Measurements from ENCODE around the gene POLR2A. TPM values are rescaled to one million over a fixed set of nuclear protein-coding genes. Genes with fewer than 3 reads are reported as not detected.
A peak's percentile ranks its signal among the peaks of the same experiment; 100 is the strongest.

The POLR2A gene
- total and polyA plus RNA-seq, 4 donors = 13.3 to 54.4 (median 34.8) TPM

DNA sequence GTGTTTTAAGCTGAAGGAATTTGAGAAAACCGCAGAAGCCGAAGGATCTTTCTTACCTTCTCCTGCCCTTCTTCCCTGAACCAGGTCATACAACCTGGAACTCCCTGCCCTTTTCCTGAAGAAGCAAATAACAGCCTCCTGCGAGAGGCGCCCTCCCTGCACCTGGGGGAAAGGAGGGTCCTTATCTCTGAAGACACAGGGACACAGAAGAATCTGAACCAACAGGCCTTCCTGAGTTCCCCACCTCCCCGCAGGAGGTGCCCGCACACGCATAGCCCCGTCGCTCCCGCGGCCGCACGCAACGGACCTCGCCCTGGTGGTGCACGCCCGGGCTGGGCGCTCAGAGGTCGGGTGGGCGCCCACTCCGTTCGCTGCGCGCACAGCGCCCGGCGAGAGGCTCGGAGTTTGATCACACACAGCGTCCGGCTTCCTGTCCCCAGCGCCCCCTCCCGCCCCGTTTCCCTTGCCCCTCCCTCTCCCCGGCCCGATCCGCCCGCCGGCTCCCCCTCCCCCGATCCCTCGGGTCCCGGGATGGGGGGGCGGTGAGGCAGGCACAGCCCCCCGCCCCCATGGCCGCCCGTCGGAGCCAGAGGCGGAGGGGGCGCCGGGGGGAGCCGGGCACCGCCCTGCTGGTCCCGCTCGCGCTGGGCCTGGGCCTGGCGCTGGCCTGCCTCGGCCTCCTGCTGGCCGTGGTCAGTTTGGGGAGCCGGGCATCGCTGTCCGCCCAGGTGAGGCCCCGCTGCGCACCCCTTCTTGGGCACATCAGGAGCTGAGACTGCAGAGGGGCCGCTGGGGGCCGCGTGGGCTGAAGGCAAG, 64.6 kb downstream of the POLR2A start, which contains the start of gene TNFSF12:
Gene TNFSF12, plus strand, starts transcription at position 474 of the 816 bp plus-strand sequence. Its CDS starts 96 bp downstream, at position 570.
- Histone ChIP-seq H3K27me3 (ENCODE audit: control insufficient read depth in 4 of 4, insufficient read depth in 4 of 4, low read length in 3 of 4) (no peaks in the 10 kb centered on the region), H3K4me1 (ENCODE audit: control insufficient read depth in 4 of 4, insufficient read depth in 4 of 4, low read length in 3 of 4) (peaks cover 0 to 17% (median 8%) of the 10 kb centered on the region in 4 donors), H3K4me3 (ENCODE audit: low read depth in 1 of 3, low read length in 3 of 3) (peak within 1 kb of the TSS; percentile 59 to 66 (median 62)), H3K9ac (ENCODE audit: low read depth in 1 of 2, low read length in 2 of 2) (peak within 1 kb of the TSS; percentile 75 to 78), H3K9me3 (ENCODE audit: control insufficient read depth in 4 of 4, low read length in 3 of 4) (no peaks in the 10 kb centered on the region), H3K27ac (ENCODE audit: low read depth in 1 of 2, low read length in 2 of 2) (peak within 1 kb of the TSS; percentile 57 to 74), H3K36me3 (ENCODE audit: control insufficient read depth in 4 of 4, insufficient read depth in 3 of 4, low read depth in 1 of 4, low read length in 3 of 4) (no peaks in the 10 kb centered on the region)
- DNase-seq (ENCODE audit: low spot score) = no peak
- WGBS = 7% methylated on average over 65 of the region's 65 CpGs
- TF ChIP-seq, protein P1, sequence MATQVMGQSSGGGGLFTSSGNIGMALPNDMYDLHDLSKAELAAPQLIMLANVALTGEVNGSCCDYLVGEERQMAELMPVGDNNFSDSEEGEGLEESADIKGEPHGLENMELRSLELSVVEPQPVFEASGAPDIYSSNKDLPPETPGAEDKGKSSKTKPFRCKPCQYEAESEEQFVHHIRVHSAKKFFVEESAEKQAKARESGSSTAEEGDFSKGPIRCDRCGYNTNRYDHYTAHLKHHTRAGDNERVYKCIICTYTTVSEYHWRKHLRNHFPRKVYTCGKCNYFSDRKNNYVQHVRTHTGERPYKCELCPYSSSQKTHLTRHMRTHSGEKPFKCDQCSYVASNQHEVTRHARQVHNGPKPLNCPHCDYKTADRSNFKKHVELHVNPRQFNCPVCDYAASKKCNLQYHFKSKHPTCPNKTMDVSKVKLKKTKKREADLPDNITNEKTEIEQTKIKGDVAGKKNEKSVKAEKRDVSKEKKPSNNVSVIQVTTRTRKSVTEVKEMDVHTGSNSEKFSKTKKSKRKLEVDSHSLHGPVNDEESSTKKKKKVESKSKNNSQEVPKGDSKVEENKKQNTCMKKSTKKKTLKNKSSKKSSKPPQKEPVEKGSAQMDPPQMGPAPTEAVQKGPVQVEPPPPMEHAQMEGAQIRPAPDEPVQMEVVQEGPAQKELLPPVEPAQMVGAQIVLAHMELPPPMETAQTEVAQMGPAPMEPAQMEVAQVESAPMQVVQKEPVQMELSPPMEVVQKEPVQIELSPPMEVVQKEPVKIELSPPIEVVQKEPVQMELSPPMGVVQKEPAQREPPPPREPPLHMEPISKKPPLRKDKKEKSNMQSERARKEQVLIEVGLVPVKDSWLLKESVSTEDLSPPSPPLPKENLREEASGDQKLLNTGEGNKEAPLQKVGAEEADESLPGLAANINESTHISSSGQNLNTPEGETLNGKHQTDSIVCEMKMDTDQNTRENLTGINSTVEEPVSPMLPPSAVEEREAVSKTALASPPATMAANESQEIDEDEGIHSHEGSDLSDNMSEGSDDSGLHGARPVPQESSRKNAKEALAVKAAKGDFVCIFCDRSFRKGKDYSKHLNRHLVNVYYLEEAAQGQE (IDR thresholded peaks at IDR 0.05) = no peak
- TF ChIP-seq, protein P2, sequence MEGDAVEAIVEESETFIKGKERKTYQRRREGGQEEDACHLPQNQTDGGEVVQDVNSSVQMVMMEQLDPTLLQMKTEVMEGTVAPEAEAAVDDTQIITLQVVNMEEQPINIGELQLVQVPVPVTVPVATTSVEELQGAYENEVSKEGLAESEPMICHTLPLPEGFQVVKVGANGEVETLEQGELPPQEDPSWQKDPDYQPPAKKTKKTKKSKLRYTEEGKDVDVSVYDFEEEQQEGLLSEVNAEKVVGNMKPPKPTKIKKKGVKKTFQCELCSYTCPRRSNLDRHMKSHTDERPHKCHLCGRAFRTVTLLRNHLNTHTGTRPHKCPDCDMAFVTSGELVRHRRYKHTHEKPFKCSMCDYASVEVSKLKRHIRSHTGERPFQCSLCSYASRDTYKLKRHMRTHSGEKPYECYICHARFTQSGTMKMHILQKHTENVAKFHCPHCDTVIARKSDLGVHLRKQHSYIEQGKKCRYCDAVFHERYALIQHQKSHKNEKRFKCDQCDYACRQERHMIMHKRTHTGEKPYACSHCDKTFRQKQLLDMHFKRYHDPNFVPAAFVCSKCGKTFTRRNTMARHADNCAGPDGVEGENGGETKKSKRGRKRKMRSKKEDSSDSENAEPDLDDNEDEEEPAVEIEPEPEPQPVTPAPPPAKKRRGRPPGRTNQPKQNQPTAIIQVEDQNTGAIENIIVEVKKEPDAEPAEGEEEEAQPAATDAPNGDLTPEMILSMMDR (IDR thresholded peaks at IDR 0.05; ENCODE audit: low read depth, low read length, missing input control) = peak; percentile 6
- TF ChIP-seq, protein P3, sequence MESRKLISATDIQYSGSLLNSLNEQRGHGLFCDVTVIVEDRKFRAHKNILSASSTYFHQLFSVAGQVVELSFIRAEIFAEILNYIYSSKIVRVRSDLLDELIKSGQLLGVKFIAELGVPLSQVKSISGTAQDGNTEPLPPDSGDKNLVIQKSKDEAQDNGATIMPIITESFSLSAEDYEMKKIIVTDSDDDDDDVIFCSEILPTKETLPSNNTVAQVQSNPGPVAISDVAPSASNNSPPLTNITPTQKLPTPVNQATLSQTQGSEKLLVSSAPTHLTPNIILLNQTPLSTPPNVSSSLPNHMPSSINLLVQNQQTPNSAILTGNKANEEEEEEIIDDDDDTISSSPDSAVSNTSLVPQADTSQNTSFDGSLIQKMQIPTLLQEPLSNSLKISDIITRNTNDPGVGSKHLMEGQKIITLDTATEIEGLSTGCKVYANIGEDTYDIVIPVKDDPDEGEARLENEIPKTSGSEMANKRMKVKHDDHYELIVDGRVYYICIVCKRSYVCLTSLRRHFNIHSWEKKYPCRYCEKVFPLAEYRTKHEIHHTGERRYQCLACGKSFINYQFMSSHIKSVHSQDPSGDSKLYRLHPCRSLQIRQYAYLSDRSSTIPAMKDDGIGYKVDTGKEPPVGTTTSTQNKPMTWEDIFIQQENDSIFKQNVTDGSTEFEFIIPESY (IDR thresholded peaks at IDR 0.05) = no peak
- TF ChIP-seq HNF4A (conservative IDR thresholded peaks at IDR 0.05) = no peak
- TF ChIP-seq, protein P4, sequence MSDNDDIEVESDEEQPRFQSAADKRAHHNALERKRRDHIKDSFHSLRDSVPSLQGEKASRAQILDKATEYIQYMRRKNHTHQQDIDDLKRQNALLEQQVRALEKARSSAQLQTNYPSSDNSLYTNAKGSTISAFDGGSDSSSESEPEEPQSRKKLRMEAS (IDR thresholded peaks at IDR 0.05) = no peak
- no peak for TF ChIP-seq TAF1 (conservative IDR thresholded peaks at IDR 0.05)

Small RNAs within 50 kb of the gene (small RNA-seq; reads per million reads assigned to genes)
- gene RF00019 = not detected

Other genes starting within 250 kb of the POLR2A start
Only the 30 nearest of the 40 such genes appear.
- gene SLC2A4, start 202.6 kb upstream of the POLR2A start, total RNA-seq = 10 to 100 TPM in 1 of 2 donors, 1 to 10 TPM in 1; 1.2 to 10.6 TPM
- 1 to 10 TPM in 1 of 2 donors, under 1 TPM in 1; 0.42 to 1.9 TPM for gene SLC2A4, start 202.6 kb upstream of the POLR2A start, polyA plus RNA-seq
- gene YBX2, start 189.7 kb upstream of the POLR2A start, total RNA-seq = under 1 TPM; 0.61 to 0.75 TPM
- gene YBX2, start 189.7 kb upstream of the POLR2A start, polyA plus RNA-seq = under 1 TPM; 0.33 to 0.53 TPM
- gene EIF5A, start 176.7 kb upstream of the POLR2A start, total RNA-seq = 100 to 1,000 TPM; 179 to 206 TPM
- gene EIF5A, start 176.7 kb upstream of the POLR2A start, polyA plus RNA-seq = 100 to 1,000 TPM; 399 to 506 TPM
- gene GPS2, start 169.0 kb upstream of the POLR2A start, total RNA-seq = 10 to 100 TPM; 20.8 TPM
- 10 to 100 TPM; 24.7 to 43.1 TPM for gene GPS2, start 169.0 kb upstream of the POLR2A start, polyA plus RNA-seq
- gene NEURL4, start 155.0 kb upstream of the POLR2A start, total RNA-seq = 10 to 100 TPM in 1 of 2 donors, 1 to 10 TPM in 1; 8.1 to 14.2 TPM
- 1 to 10 TPM in 1 of 2 donors, under 1 TPM in 1; 0.76 to 6.6 TPM for gene NEURL4, start 155.0 kb upstream of the POLR2A start, polyA plus RNA-seq
- gene ACAP1, start 147.8 kb upstream of the POLR2A start, total RNA-seq = 1 to 10 TPM; 4.9 to 7.4 TPM
- gene ACAP1, start 147.8 kb upstream of the POLR2A start, polyA plus RNA-seq = 1 to 10 TPM; 1.1 to 4.5 TPM
- gene KCTD11, start 132.2 kb upstream of the POLR2A start, total RNA-seq = 1 to 10 TPM in 1 of 2 donors, under 1 TPM in 1; 0.89 to 2.0 TPM
- gene KCTD11, start 132.2 kb upstream of the POLR2A start, polyA plus RNA-seq = 1 to 10 TPM in 1 of 2 donors, under 1 TPM in 1; 0.39 to 3.5 TPM
- gene TMEM95, start 129.2 kb upstream of the POLR2A start, total RNA-seq = not detected
- gene TMEM95, start 129.2 kb upstream of the POLR2A start, polyA plus RNA-seq = not detected
- 1 to 10 TPM in 1 of 2 donors, under 1 TPM in 1; 0.05 to 3.2 TPM for gene TNK1, start 103.3 kb upstream of the POLR2A start, total RNA-seq
- gene TNK1, start 103.3 kb upstream of the POLR2A start, polyA plus RNA-seq = 1 to 10 TPM; 1.9 to 3.5 TPM
- gene PLSCR3, start 89.8 kb upstream of the POLR2A start, total RNA-seq = 1 to 10 TPM; 2.8 to 4.2 TPM
- gene PLSCR3, start 89.8 kb upstream of the POLR2A start, polyA plus RNA-seq = 10 to 100 TPM in 1 of 2 donors, 1 to 10 TPM in 1; 4.0 to 10.9 TPM
- gene TMEM256, start 80.3 kb upstream of the POLR2A start, total RNA-seq = 100 to 1,000 TPM in 1 of 2 donors, 10 to 100 TPM in 1; 30.0 to 130 TPM
- 10 to 100 TPM; 95.6 to 99.8 TPM for gene TMEM256, start 80.3 kb upstream of the POLR2A start, polyA plus RNA-seq
- 1 to 10 TPM in 1 of 2 donors, under 1 TPM in 1; 0.47 to 1.3 TPM for gene NLGN2, start 76.5 kb upstream of the POLR2A start, total RNA-seq
- 1 to 10 TPM in 1 of 2 donors, under 1 TPM in 1; 0.24 to 2.4 TPM for gene NLGN2, start 76.5 kb upstream of the POLR2A start, polyA plus RNA-seq
- gene SPEM1, start 64.0 kb upstream of the POLR2A start, total RNA-seq = not detected
- gene SPEM1, start 64.0 kb upstream of the POLR2A start, polyA plus RNA-seq = not detected
- gene SPEM2, start 58.8 kb upstream of the POLR2A start, total RNA-seq = not detected
- gene SPEM2, start 58.8 kb upstream of the POLR2A start, polyA plus RNA-seq = not detected
- not detected for gene SPEM3, start 55.5 kb upstream of the POLR2A start, total RNA-seq
- not detected for gene SPEM3, start 55.5 kb upstream of the POLR2A start, polyA plus RNA-seq
- 1 to 10 TPM; 1.6 to 2.9 TPM for gene TMEM102, start 48.9 kb upstream of the POLR2A start, total RNA-seq
- 1 to 10 TPM; 1.6 to 3.3 TPM for gene TMEM102, start 48.9 kb upstream of the POLR2A start, polyA plus RNA-seq
- gene FGF11, start 44.9 kb upstream of the POLR2A start, total RNA-seq = under 1 TPM; 0.19 to 0.25 TPM
- gene FGF11, start 44.9 kb upstream of the POLR2A start, polyA plus RNA-seq = under 1 TPM; 0.17 to 0.21 TPM
- gene CHRNB1, start 39.3 kb upstream of the POLR2A start, total RNA-seq = 1 to 10 TPM; 4.2 to 7.4 TPM
- 10 to 100 TPM in 1 of 2 donors, 1 to 10 TPM in 1; 7.0 to 11.5 TPM for gene CHRNB1, start 39.3 kb upstream of the POLR2A start, polyA plus RNA-seq
- gene ZBTB4, start 4.7 kb upstream of the POLR2A start, total RNA-seq = 1 to 10 TPM; 4.6 to 6.0 TPM
- 1 to 10 TPM; 1.5 to 5.7 TPM for gene ZBTB4, start 4.7 kb upstream of the POLR2A start, polyA plus RNA-seq
- not detected for gene SLC35G6, start 2.9 kb upstream of the POLR2A start, total RNA-seq
- gene SLC35G6, start 2.9 kb upstream of the POLR2A start, polyA plus RNA-seq = not detected
- 1 to 10 TPM; 4.2 to 5.7 TPM for gene TNFSF12, start 64.7 kb downstream of the POLR2A start, total RNA-seq
- 10 to 100 TPM in 1 of 2 donors, 1 to 10 TPM in 1; 5.2 to 13.1 TPM for gene TNFSF12, start 64.7 kb downstream of the POLR2A start, polyA plus RNA-seq
- 1 to 10 TPM; 1.4 to 4.6 TPM for gene TNFSF13, start 74.4 kb downstream of the POLR2A start, total RNA-seq
- 1 to 10 TPM; 4.4 to 9.3 TPM for gene TNFSF13, start 74.4 kb downstream of the POLR2A start, polyA plus RNA-seq
- gene SENP3, start 77.6 kb downstream of the POLR2A start, total RNA-seq = 10 to 100 TPM; 21.3 to 29.2 TPM
- gene SENP3, start 77.6 kb downstream of the POLR2A start, polyA plus RNA-seq = 10 to 100 TPM in 1 of 2 donors, 1 to 10 TPM in 1; 4.9 to 18.2 TPM
- gene CD68, start 95.3 kb downstream of the POLR2A start, total RNA-seq = 10 to 100 TPM; 15.8 to 50.4 TPM
- gene CD68, start 95.3 kb downstream of the POLR2A start, polyA plus RNA-seq = 10 to 100 TPM; 14.2 to 88.6 TPM
- 100 to 1,000 TPM in 1 of 2 donors, 10 to 100 TPM in 1; 71.6 to 111 TPM for gene MPDU1, start 99.5 kb downstream of the POLR2A start, total RNA-seq
- 100 to 1,000 TPM in 1 of 2 donors, 10 to 100 TPM in 1; 55.3 to 136 TPM for gene MPDU1, start 99.5 kb downstream of the POLR2A start, polyA plus RNA-seq
- gene SOX15, start 105.7 kb downstream of the POLR2A start, total RNA-seq = under 1 TPM in 1 of 2 donors, not detected in 1; 0.17 TPM
- gene SOX15, start 105.7 kb downstream of the POLR2A start, polyA plus RNA-seq = under 1 TPM; 0.06 to 0.33 TPM
- 10 to 100 TPM; 12.4 to 18.3 TPM for gene FXR2, start 130.5 kb downstream of the POLR2A start, total RNA-seq
- gene FXR2, start 130.5 kb downstream of the POLR2A start, polyA plus RNA-seq = 10 to 100 TPM in 1 of 2 donors, 1 to 10 TPM in 1; 6.8 to 17.2 TPM
- gene SAT2, start 143.5 kb downstream of the POLR2A start, total RNA-seq = 10 to 100 TPM; 25.9 to 53.8 TPM
- 100 to 1,000 TPM; 158 to 181 TPM for gene SAT2, start 143.5 kb downstream of the POLR2A start, polyA plus RNA-seq
- 10 to 100 TPM in 1 of 2 donors, 1 to 10 TPM in 1; 3.5 to 15.3 TPM for gene SHBG, start 145.8 kb downstream of the POLR2A start, total RNA-seq
- 10 to 100 TPM; 29.0 to 61.6 TPM for gene SHBG, start 145.8 kb downstream of the POLR2A start, polyA plus RNA-seq
- gene ATP1B2, start 166.6 kb downstream of the POLR2A start, total RNA-seq = 1 to 10 TPM in 1 of 2 donors, under 1 TPM in 1; 0.33 to 8.3 TPM
- 1 to 10 TPM in 1 of 2 donors, under 1 TPM in 1; 0.53 to 3.4 TPM for gene ATP1B2, start 166.6 kb downstream of the POLR2A start, polyA plus RNA-seq

Data from liver (tissue), 10 donors.